ENCODE measurements around the gene PAWR. TPM values are rescaled to one million over a fixed set of nuclear protein-coding genes. Genes with fewer than 3 reads are reported as not detected.
A peak's percentile ranks its signal among the peaks of the same experiment; 100 is the strongest.
"Not testable (repeated sequence)": the region's sequence is repeated elsewhere in the genome, so short reads cannot be mapped to it uniquely, and the experiment has no call there.

PAWR gene
- total RNA-seq, 1 donor from 2014 or later, result 110 TPM

DNA sequence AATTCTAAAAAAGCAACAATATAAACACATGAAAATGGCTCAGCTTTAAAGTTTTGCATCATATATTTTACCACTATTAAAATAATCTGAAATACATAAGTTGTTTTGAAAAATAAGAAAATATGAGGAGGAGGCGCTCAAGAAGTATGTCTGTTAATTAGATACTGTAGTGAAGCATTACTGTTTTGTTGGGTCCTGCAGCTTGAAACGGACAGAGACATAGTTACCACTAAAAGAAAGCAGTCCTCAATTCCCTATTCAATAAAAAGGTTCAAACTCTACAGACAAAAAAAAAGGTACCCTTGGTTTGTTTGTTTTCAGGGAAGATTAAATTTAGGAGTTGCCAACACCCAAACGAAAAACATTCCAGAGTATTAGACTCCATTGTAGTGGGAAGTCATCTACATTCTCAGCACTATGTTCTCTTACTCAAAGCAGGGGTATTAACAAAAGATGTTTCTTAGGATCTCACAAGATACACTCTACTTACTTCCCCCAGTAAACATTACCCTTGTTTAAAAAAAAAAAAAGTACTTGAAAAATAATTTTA lies 3.0 kb downstream of the PAWR start:
- DNase-seq (ENCODE audit: low read depth), result no peak
- TF ChIP-seq, protein P1, sequence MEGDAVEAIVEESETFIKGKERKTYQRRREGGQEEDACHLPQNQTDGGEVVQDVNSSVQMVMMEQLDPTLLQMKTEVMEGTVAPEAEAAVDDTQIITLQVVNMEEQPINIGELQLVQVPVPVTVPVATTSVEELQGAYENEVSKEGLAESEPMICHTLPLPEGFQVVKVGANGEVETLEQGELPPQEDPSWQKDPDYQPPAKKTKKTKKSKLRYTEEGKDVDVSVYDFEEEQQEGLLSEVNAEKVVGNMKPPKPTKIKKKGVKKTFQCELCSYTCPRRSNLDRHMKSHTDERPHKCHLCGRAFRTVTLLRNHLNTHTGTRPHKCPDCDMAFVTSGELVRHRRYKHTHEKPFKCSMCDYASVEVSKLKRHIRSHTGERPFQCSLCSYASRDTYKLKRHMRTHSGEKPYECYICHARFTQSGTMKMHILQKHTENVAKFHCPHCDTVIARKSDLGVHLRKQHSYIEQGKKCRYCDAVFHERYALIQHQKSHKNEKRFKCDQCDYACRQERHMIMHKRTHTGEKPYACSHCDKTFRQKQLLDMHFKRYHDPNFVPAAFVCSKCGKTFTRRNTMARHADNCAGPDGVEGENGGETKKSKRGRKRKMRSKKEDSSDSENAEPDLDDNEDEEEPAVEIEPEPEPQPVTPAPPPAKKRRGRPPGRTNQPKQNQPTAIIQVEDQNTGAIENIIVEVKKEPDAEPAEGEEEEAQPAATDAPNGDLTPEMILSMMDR (conservative IDR thresholded peaks at IDR 0.05; ENCODE audit: low read depth, low read length), result no peak
- peak overlapping the region; percentile 87 for H3K4me3 ChIP-seq (ENCODE audit: low read depth, low read length)

- TF ChIP-seq, protein P1 (conservative IDR thresholded peaks at IDR 0.05; ENCODE audit: low read depth, low read length), result no peak
- DNase-seq (ENCODE audit: low read depth), result no peak
- H3K4me3 ChIP-seq (ENCODE audit: low read depth, low read length), result peak overlapping the region; percentile 87
Observed at GRCh38 chr12:79686171-79686570, 4.6 kb downstream of the PAWR start.

GRCh38 chr12:79685068-79685467 lies 5.7 kb downstream of the PAWR start:
- no peak for DNase-seq (ENCODE audit: low read depth)
- no peak overlapping the region for H3K4me3 ChIP-seq (ENCODE audit: low read depth, low read length)
- TF ChIP-seq, protein P1 (conservative IDR thresholded peaks at IDR 0.05; ENCODE audit: low read depth, low read length), result no peak

DNA sequence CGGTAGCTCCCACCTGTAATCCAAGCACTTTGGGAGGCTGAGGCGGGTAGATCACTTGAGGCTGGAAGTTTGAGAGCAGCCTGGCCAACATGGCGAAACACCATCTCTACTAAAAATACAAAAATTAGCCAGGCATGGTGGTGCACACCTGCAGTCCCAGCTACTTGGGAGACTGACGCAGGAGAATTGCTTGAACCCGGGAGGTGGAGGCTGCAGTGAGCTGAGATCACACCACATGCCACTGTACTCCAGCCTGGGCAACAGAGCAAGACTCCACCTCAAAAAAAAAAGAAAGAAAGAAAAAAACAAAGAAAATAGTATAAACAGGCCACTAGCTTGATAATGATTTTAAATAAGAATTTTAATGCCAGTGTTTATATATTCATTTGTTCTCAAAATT lies 6.4 kb downstream of the PAWR start:
- not testable (repeated sequence) for DNase-seq (ENCODE audit: low read depth); H3K4me3 ChIP-seq (ENCODE audit: low read depth, low read length)

- DNase-seq (ENCODE audit: low read depth), result no peak
- no peak overlapping the region for H3K4me3 ChIP-seq (ENCODE audit: low read depth, low read length)
- TF ChIP-seq, protein P1 (conservative IDR thresholded peaks at IDR 0.05; ENCODE audit: low read depth, low read length), result no peak
Observed at GRCh38 chr12:79682593-79682992, 8.2 kb downstream of the PAWR start.

GRCh38 chr12:79681008-79681590 lies 9.7 kb downstream of the PAWR start:
- TF ChIP-seq, protein P1 (conservative IDR thresholded peaks at IDR 0.05; ENCODE audit: low read depth, low read length), result no peak
- no peak for DNase-seq (ENCODE audit: low read depth)
- H3K4me3 ChIP-seq (ENCODE audit: low read depth, low read length), result no peak overlapping the region

DNA sequence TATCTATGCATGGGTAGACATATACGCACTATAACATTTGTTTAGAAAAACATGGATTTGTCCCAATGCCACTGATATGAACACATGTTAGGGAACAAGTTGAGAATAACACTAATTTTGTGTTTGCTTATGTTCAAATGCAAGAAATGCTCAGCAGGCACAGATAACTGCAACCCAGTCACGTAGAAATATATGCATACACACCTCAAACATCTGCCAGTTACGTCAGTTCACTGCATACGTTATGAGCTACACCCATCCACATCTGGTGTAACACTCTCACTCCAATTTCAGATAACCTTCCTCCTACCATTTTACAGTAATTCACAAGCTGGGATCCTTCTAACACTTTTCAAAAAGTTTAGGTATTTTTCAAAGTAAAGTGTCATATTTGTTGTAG lies 10.7 kb downstream of the PAWR start:
- TF ChIP-seq, protein P1 (conservative IDR thresholded peaks at IDR 0.05; ENCODE audit: low read depth, low read length), result no peak
- DNase-seq (ENCODE audit: low read depth), result no peak
- no peak overlapping the region for H3K4me3 ChIP-seq (ENCODE audit: low read depth, low read length)
